H1 (cell line): Measurements from ENCODE around the gene IMPDH1. TPM values are rescaled to one million over a fixed set of nuclear protein-coding genes. Genes with fewer than 3 reads are reported as not detected.

ENCODE experiments used
- CBX5 ChIP-seq: fragments of 300-800, 300-1000 bp; sonication (generic); IDR thresholded peaks from 2 replicates; pipeline ENCODE4 v1.7.1; 2016; ENCODE audit warnings: antibody characterized with exemption, low read length, low read depth
- CEBPB ChIP-seq: IDR thresholded peaks from 2 replicates; pipeline ENCODE4 v1.6.1; 2012; ENCODE audit warnings: low read depth, low read length
- GABPA ChIP-seq: IDR thresholded peaks from 2 replicates; pipeline ENCODE4 v1.6.1; 2011; ENCODE audit warnings: mild to moderate bottlenecking, low read length, moderate library complexity, borderline replicate concordance; ENCODE audit not compliant: insufficient read depth
- KDM5A ChIP-seq: fragments of 200-600 bp; IDR thresholded peaks from 2 replicates; pipeline ENCODE4 v1.7.1; 2012; ENCODE audit warnings: mild to moderate bottlenecking, low read length, inconsistent platforms, mixed read lengths
- RFX5 ChIP-seq: IDR thresholded peaks from 2 replicates; pipeline ENCODE4 v1.6.1; 2011; ENCODE audit warnings: low read depth, low read length, improper control_type of control experiment, borderline replicate concordance
- SIRT6 ChIP-seq: IDR thresholded peaks from one replicate; pipeline ENCODE4 v1.7.1; 2012; ENCODE audit warnings: low read length, inconsistent platforms
- SP4 ChIP-seq: IDR thresholded peaks from 2 replicates; pipeline ENCODE4 v1.6.1; 2012; ENCODE audit warnings: low read length, inconsistent platforms
- SRF ChIP-seq: IDR thresholded peaks from 2 replicates; pipeline ENCODE4 v1.6.1; 2011; ENCODE audit warnings: mild to moderate bottlenecking, low read depth, low read length, moderate library complexity
- USF2 ChIP-seq: IDR thresholded peaks from 2 replicates; pipeline ENCODE4 v1.6.1; 2011; ENCODE audit warnings: low read length, improper control_type of control experiment
- polyA plus RNA-seq, 7 experiments: library from polyadenylated mRNA; depleted of rRNA in 3 of 7; stranded (reverse) in 5 of 7; unstranded in 2 of 7; fragments of >200 nt in 5 of 7; fragments of 200-250 nt in 2 of 7; gene quantifications; 1 replicate in 5 of 7; 2 replicates in 1 of 7; 4 replicates in 1 of 7; pipeline versions ENCODE4 v1.2.1 to v1.2.3, GENCODE V29; 2011 to 2013; ENCODE audit warnings: missing spikeins in 2 of 7, mixed read lengths in 2 of 7
- total RNA-seq: library from RNA; stranded (reverse); fragmentation: NEBNext Ultra II Directional; extraction: Animal tissue kit (Norgen Biotek cat#: 25700); gene quantifications from 2 replicates; pipeline ENCODE4 v1.2.1, GENCODE V29; 2021
- TF ChIP-seq, protein P1 (sequence below): fragments of 300-600 bp; sonication (generic); IDR thresholded peaks from 2 replicates; pipeline ENCODE4 v1.7.1; 2012; ENCODE audit warnings: low read length, moderate library complexity, mild to moderate bottlenecking, inconsistent platforms; ENCODE audit not compliant: insufficient replicate concordance
- TF ChIP-seq, protein P2 (sequence below): IDR thresholded peaks from 2 replicates; pipeline ENCODE4 v1.6.1; 2012; ENCODE audit warnings: inconsistent platforms

IMPDH1 gene
- total and polyA plus RNA-seq, 2 of the 8 experiments (the other 6 are each of a cell fraction or from before 2014, with no cell fraction given) = 45.8 TPM

DNA sequence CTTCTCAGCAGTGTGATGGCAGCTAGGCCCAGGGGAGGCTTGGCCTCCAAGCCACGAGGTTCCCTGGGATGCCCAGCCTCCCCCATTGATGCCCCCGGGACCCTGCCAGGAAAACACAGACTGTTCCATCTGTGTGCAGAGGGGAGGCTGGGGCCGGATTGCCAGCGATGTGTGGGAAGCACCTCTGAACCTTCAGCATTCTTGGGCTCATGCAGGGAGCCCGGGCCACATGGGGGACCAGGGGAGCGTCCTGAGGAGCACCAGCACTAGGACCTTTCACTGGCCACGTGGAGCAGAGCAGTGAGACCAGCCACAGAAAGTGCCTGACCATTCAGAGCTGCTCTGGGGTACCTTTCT lies 2.6 kb downstream of the IMPDH1 start (continued):
- TF ChIP-seq, protein P1, sequence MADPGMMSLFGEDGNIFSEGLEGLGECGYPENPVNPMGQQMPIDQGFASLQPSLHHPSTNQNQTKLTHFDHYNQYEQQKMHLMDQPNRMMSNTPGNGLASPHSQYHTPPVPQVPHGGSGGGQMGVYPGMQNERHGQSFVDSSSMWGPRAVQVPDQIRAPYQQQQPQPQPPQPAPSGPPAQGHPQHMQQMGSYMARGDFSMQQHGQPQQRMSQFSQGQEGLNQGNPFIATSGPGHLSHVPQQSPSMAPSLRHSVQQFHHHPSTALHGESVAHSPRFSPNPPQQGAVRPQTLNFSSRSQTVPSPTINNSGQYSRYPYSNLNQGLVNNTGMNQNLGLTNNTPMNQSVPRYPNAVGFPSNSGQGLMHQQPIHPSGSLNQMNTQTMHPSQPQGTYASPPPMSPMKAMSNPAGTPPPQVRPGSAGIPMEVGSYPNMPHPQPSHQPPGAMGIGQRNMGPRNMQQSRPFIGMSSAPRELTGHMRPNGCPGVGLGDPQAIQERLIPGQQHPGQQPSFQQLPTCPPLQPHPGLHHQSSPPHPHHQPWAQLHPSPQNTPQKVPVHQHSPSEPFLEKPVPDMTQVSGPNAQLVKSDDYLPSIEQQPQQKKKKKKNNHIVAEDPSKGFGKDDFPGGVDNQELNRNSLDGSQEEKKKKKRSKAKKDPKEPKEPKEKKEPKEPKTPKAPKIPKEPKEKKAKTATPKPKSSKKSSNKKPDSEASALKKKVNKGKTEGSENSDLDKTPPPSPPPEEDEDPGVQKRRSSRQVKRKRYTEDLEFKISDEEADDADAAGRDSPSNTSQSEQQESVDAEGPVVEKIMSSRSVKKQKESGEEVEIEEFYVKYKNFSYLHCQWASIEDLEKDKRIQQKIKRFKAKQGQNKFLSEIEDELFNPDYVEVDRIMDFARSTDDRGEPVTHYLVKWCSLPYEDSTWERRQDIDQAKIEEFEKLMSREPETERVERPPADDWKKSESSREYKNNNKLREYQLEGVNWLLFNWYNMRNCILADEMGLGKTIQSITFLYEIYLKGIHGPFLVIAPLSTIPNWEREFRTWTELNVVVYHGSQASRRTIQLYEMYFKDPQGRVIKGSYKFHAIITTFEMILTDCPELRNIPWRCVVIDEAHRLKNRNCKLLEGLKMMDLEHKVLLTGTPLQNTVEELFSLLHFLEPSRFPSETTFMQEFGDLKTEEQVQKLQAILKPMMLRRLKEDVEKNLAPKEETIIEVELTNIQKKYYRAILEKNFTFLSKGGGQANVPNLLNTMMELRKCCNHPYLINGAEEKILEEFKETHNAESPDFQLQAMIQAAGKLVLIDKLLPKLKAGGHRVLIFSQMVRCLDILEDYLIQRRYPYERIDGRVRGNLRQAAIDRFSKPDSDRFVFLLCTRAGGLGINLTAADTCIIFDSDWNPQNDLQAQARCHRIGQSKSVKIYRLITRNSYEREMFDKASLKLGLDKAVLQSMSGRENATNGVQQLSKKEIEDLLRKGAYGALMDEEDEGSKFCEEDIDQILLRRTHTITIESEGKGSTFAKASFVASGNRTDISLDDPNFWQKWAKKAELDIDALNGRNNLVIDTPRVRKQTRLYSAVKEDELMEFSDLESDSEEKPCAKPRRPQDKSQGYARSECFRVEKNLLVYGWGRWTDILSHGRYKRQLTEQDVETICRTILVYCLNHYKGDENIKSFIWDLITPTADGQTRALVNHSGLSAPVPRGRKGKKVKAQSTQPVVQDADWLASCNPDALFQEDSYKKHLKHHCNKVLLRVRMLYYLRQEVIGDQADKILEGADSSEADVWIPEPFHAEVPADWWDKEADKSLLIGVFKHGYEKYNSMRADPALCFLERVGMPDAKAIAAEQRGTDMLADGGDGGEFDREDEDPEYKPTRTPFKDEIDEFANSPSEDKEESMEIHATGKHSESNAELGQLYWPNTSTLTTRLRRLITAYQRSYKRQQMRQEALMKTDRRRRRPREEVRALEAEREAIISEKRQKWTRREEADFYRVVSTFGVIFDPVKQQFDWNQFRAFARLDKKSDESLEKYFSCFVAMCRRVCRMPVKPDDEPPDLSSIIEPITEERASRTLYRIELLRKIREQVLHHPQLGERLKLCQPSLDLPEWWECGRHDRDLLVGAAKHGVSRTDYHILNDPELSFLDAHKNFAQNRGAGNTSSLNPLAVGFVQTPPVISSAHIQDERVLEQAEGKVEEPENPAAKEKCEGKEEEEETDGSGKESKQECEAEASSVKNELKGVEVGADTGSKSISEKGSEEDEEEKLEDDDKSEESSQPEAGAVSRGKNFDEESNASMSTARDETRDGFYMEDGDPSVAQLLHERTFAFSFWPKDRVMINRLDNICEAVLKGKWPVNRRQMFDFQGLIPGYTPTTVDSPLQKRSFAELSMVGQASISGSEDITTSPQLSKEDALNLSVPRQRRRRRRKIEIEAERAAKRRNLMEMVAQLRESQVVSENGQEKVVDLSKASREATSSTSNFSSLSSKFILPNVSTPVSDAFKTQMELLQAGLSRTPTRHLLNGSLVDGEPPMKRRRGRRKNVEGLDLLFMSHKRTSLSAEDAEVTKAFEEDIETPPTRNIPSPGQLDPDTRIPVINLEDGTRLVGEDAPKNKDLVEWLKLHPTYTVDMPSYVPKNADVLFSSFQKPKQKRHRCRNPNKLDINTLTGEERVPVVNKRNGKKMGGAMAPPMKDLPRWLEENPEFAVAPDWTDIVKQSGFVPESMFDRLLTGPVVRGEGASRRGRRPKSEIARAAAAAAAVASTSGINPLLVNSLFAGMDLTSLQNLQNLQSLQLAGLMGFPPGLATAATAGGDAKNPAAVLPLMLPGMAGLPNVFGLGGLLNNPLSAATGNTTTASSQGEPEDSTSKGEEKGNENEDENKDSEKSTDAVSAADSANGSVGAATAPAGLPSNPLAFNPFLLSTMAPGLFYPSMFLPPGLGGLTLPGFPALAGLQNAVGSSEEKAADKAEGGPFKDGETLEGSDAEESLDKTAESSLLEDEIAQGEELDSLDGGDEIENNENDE = no peak
- TF ChIP-seq, protein P2, sequence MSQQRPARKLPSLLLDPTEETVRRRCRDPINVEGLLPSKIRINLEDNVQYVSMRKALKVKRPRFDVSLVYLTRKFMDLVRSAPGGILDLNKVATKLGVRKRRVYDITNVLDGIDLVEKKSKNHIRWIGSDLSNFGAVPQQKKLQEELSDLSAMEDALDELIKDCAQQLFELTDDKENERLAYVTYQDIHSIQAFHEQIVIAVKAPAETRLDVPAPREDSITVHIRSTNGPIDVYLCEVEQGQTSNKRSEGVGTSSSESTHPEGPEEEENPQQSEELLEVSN = no peak
- TF ChIP-seq RFX5 (no peak), GABPA (no peak), SP4 (no peak), CEBPB (no peak), SIRT6 (no peak), KDM5A (no peak), USF2 (no peak), SRF (no peak), CBX5 (no peak)
